IPS-NIHi11 (cell line): ENCODE measurements around the gene FAM227A.

Experiments used
- DNase-seq: peaks from one replicate; pipeline ENCODE4 v3.0.0; 2012; ENCODE audit warnings: mixed read lengths, low spot score

The FAM227A gene

DNA sequence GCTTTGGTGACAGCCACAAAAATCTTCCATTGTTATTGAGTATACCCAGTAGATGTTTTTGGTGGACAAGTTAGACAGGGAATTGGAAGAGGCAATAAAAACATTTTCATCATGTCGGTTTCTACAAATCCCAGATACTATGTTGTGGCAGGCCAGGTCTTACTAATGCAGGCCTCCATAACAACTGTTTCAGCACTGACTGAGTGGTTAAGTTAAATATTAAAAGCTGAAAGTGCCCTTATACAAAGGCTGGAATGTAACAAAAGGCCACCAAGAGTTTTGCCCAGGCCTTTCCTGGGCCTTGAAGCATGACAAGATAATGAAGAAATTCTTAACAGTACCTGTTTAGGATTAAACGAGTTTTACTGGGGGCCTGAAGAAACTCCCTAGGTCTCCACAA, 115.5 kb downstream of the FAM227A start:
- DNase-seq, result no peak

DNA sequence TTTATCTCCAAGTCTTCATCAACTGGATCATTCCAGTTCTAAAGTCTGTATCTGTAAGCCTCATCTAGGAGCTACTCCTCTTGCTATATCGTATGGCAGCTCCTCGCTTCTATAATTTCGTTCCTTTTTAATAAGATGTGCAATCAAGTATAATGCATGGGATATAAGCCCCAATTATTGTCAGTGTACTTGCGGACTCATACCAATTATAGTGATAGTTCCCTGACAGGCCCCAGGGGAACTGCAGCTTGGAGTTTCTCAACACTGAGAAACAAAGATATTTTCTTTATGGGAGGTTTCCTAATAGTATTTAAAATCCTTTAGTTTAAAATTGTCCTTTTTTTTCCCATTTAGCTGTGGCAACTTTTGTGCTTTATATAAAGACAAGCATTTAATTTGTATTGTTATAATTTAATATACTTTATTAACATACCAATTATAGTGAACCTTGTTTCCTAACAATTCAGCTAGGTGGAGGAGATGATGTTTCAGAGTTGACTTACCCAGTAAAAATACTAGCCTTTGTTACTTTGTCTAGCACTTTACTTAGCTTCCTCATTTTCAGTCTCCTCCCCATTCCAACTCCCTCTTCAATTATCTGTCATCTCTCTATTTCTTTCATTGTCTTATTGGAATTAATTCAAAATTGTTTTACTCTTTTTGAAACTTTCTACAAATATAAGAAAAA, 124.8 kb downstream of the FAM227A start:
- DNase-seq, result no peak
